GM15510 (cell line): ENCODE results near the gene SEMA3D.

Source experiments
- POLR2A ChIP-seq: IDR thresholded peaks from 3 replicates; pipeline ENCODE4 v1.6.1; 2011; ENCODE audit warnings: borderline replicate concordance; ENCODE audit not compliant: insufficient read length; ENCODE audit errors: extremely low read depth

SEMA3D gene

DNA sequence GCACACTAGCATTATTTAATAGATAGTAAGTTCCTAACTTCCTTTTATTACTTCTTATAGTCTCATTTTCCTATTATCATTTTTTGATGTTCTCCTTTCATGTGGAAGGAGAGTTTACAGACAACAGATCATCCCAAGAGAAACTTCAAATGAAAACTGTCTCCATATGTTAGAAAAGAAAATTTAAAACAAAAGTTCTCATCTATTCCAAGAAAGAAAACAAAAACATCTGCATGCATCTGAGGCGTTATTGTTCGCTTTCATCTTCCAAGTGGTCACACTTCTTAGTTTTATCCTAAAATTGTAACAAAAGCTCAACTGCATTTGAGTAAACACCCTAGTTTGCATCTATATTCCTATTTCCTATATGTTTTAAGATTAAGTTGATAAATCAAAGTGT lies 126.2 kb downstream of the SEMA3D start:
- no peak for TF ChIP-seq POLR2A

DNA sequence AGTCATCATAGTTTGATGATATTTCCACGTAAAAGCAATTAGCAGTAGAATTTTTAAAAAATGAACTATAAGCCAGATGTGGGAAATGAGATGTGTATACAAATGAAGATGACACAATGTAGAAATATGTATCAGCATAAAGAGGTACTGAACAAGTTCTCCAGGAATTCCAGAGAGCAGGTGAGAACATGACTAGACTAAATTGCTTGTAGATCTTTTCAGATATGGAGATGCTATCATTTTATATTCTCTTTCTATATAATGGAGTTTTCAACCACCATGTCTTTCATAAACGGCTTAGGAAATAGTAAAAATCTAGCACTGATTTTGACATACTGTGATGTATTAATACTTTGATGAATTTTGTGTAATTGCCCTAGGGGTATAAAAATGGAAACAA lies 130.9 kb downstream of the SEMA3D start:
- TF ChIP-seq POLR2A: no peak

- TF ChIP-seq POLR2A: no peak
Measured at GRCh38 chr7:85055196-85055595, 131.7 kb downstream of the SEMA3D start.

- TF ChIP-seq POLR2A: no peak
Measured at GRCh38 chr7:85054306-85054705, 132.6 kb downstream of the SEMA3D start.

DNA sequence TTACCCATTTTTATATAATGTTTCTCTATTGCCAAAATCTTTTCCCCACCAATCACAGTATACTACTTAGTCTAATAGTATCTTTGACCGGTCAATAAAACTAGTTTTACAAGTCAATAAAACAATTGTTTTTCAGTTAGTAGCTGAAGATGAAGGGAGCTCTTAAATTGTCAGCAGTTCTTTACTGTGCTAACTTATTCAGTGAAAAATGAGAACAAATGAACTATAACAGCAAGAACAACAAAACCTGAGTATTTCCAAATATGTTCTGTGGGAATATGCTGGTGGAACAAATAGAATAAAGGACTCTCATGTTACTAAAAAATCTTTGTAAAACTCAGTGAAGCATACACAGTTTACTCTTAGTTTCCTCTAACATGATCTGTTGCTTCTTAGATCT lies 134.0 kb downstream of the SEMA3D start:
- no peak for TF ChIP-seq POLR2A

- no peak for TF ChIP-seq POLR2A
Measured at GRCh38 chr7:85052056-85052737, 134.7 kb downstream of the SEMA3D start.

DNA sequence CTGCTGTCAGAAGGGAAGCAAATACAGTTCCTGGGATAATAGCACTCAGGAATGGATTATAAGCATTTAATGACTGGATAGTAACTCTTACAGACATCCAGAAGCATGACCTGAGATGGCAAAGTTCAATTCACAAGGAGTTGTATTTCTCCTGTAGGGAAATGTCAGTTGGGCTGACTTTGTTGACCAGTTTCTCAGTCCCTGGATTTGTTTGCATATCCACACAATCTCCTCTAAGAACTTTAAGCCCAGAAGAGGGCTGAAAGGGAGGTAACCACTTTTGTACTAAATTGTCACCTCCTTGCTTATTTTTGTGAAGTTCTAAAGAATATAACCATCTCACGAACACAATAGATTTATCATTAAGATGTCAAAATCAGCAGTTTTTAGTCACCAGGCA lies 140.3 kb downstream of the SEMA3D start:
- TF ChIP-seq POLR2A: no peak

DNA sequence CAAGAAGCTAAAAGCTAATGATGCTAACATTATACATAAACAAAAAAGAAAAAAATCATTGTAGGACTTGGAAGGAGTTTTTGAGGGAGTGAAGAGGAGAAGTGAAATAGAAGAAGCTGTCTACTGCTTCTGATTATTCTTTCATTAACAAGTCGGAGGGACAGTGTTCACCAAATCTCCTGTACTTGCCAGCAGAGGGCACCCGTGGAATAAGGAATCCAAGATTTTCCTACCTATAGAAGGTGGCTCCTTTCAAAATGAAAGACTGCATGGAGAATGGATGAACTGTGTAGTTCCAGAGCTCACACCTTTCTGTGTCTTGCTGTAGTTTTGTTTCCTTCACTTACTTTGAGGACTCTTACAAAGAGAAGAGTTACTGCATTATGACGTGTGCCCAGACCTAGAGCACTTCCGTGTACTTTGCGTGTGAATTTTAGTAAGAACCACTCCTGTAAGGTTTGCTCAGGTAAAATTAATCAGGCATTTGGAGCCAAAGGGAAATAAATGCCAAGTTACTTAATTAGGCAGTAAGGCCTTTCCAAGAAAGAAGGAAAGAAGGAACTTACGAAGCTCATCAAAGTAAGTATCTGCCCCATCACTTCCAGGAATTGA lies 145.1 kb downstream of the SEMA3D start:
- no peak for TF ChIP-seq POLR2A

DNA sequence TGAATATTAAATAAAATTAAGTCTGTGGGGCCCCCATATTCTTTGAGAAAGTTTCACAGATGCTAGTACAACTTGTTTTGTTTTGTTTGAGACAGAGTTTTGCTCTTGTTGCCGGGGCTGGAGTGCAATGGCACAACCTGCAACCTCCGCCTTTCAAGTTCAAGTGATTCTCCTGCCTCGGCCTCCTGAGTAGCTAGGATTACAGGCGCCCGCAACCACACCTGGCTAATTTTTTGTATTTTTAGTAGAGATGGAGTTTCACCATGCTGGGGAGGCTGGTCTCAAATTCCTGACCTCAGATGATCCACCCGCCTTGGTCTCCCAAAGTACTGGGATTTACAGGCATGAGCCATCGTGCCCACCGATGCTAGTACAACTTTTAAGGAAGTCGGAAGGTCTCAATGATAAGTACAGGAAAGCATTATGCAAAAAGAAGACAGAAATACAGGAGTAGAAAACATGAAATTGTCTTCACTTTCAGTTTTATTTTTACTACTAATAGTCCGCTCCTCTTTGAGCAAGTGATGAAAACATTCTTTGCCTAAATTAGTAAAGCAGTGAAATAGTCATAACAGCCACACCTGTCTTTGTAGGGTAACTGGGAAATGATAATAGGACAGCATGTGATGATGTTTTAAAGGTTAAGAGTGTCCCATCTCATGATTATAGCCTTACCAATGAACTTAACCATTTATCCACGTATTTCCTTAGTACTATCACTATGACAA lies 147.5 kb downstream of the SEMA3D start:
- no peak for TF ChIP-seq POLR2A

DNA sequence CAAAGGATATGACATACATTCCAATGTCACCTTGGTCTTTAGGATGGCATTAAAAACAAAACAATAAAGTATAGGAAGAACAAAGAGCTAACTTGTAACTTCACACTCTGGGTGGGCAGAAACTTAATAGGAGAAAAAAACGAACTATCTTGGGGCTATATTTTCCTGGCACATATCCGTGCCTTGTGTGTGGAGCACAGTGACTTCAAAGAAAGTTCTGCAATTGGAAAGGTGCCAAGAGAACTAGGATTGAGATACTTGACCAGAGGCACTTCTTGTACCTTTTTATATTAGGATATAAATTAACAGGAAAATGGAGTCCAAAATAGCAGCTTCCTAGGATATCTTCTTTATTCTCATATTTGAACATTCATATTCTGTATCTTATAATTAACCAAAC lies 148.4 kb downstream of the SEMA3D start:
- TF ChIP-seq POLR2A: no peak

- TF ChIP-seq POLR2A: no peak
Measured at GRCh38 chr7:85033263-85033662, 153.6 kb downstream of the SEMA3D start.

DNA sequence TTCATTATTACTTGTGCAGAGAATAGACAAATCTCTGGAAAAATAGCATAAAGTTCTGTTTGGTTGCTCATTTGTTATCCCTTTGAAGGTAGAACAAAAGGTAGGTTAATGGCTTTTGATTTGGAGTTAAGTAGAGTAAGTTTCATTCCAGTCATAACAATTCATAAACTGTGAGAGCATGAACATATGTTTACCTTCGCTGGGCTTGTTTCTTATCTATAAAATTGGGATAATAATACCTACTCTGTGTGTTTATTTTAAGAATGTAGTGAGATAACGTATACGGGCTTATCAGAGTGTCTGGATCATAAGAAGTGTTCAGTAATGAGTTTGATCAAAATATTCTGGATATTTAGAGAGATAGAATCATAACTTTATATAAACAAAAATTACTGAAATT lies 155.4 kb downstream of the SEMA3D start:
- TF ChIP-seq POLR2A: no peak

DNA sequence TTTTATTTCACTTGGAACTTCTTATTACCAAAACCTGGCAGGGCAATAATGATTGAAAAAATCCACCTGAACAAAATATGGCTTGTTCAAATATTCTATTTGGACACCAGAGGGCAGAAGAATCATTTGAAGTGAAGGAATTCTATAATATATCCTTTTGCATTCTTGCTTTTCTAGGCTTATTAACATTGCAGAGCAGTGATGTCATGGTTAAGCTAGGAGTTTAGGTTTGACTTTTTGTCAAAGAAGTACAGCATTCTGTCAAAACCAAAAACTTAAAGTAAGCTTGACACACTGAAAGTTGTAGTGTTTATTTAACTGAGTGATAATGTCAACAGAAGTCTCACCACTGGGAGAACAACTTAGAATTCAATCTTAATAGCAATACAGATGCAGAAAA lies 156.0 kb downstream of the SEMA3D start:
- no peak for TF ChIP-seq POLR2A

GRCh38 chr7:85025312-85025756 lies 161.5 kb downstream of the SEMA3D start:
- TF ChIP-seq POLR2A: no peak

DNA sequence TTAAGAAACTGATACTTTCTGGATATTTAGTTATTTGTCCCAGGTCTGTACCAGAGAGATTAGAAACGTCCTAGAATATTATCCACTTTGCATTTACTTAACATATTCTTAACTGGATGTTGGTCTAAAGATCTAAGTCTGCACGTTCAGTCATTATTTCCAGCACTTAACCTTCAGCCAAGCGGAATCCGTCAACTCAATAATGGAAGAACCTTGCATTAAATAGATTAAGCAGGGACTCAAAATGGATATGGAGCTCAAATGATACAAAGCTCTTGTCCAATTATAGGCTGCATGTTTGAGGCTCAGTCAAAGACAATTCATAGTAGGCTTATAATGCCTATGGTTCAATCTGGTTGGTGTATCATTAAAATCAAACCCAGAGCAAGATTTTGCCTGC lies 162.9 kb downstream of the SEMA3D start:
- no peak for TF ChIP-seq POLR2A
